ENCODE data around the gene KLK6.
A peak's percentile ranks its signal among the peaks of the same experiment; 100 is the strongest.

KLK6 gene

GRCh38 chr19:50912102-50912599, 57.2 kb downstream of the KLK6 start:
- H3K27me3 ChIP-seq = peaks cover 20% of the 10 kb centered on the region
- H3K36me3 ChIP-seq = no peaks in the 10 kb centered on the region
- H3K9me3 ChIP-seq = no peaks in the 10 kb centered on the region
- TF ChIP-seq, protein P1, sequence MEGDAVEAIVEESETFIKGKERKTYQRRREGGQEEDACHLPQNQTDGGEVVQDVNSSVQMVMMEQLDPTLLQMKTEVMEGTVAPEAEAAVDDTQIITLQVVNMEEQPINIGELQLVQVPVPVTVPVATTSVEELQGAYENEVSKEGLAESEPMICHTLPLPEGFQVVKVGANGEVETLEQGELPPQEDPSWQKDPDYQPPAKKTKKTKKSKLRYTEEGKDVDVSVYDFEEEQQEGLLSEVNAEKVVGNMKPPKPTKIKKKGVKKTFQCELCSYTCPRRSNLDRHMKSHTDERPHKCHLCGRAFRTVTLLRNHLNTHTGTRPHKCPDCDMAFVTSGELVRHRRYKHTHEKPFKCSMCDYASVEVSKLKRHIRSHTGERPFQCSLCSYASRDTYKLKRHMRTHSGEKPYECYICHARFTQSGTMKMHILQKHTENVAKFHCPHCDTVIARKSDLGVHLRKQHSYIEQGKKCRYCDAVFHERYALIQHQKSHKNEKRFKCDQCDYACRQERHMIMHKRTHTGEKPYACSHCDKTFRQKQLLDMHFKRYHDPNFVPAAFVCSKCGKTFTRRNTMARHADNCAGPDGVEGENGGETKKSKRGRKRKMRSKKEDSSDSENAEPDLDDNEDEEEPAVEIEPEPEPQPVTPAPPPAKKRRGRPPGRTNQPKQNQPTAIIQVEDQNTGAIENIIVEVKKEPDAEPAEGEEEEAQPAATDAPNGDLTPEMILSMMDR (IDR thresholded peaks at IDR 0.05; ENCODE audit: low read depth, low read length) = no peak
- H3K4me3 ChIP-seq (ENCODE audit: low read depth, low read length) = no peak overlapping the region
- H3K4me1 ChIP-seq = no peaks in the 10 kb centered on the region
- no peak for DNase-seq

- DNase-seq = no peak
- Histone ChIP-seq H3K9me3 (no peaks in the 10 kb centered on the region), H3K4me1 (no peaks in the 10 kb centered on the region), H3K27me3 (peaks cover 20% of the 10 kb centered on the region), H3K36me3 (no peaks in the 10 kb centered on the region), H3K4me3 (ENCODE audit: low read depth, low read length) (no peak within 1 kb of the TSS)
- TF ChIP-seq, protein P1 (IDR thresholded peaks at IDR 0.05; ENCODE audit: low read depth, low read length) = no peak
These were observed 57.9 kb downstream of the KLK6 start, which contains the start of gene KLK4 for GRCh38 chr19:50911206-50912101. Gene KLK4, minus strand, starts transcription at chr19:50911395. Its CDS starts 657 bp downstream, at chr19:50910738.

DNA sequence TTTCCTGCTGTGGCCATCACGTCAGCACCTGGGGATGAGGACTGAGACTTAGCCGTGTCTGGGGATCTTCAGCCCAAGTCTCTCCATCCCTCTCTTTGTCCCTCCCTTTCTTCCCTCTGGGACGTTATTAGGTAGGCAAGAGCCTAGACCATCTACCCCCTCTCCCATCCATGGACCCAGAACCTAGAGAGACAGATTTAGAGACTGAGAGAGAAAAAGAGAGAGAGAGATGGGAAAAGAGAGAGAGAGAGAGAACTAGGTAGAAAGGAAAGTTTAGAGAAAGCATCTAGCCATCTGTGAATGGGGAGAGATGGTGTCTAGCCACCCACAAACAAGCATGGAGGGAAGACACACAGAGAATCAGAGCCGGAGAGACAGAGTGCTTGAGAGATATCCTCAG, 58.7 kb downstream of the KLK6 start:
- no peaks in the 10 kb centered on the region for H3K4me1 ChIP-seq

GRCh38 chr19:50909240-50910070, 59.9 kb downstream of the KLK6 start:
- H3K4me3 ChIP-seq (ENCODE audit: low read depth, low read length) = peak overlapping the region; percentile 32
- H3K27me3 ChIP-seq = peaks cover 20% of the 10 kb centered on the region

More for the DNA sequence above, 58.7 kb downstream of the KLK6 start:
- Histone ChIP-seq H3K36me3 (no peaks in the 10 kb centered on the region), H3K9me3 (no peaks in the 10 kb centered on the region), H3K27me3 (peaks cover 20% of the 10 kb centered on the region), H3K4me3 (ENCODE audit: low read depth, low read length) (no peak overlapping the region)
- DNase-seq = no peak
- TF ChIP-seq, protein P1 (IDR thresholded peaks at IDR 0.05; ENCODE audit: low read depth, low read length) = no peak

More at GRCh38 chr19:50909240-50910070, 59.9 kb downstream of the KLK6 start:
- TF ChIP-seq, protein P1 (IDR thresholded peaks at IDR 0.05; ENCODE audit: low read depth, low read length) = no peak
- Histone ChIP-seq H3K9me3 (no peaks in the 10 kb centered on the region), H3K4me1 (no peaks in the 10 kb centered on the region), H3K36me3 (no peaks in the 10 kb centered on the region)
- DNase-seq = peak; percentile 98

All from BE2C (cell line).